A549 treated with CORT108297 at 1 μM for 4 hours (cell line): ENCODE measurements around the gene SYT2. TPM values are rescaled to one million over a fixed set of nuclear protein-coding genes. Genes with fewer than 3 reads are reported as not detected.

ENCODE experiments used
- total RNA-seq: library from RNA; stranded (reverse); fragments of 200-300 nt; extraction: Qiagen RNA extraction; gene quantifications from 5 replicates; pipeline ENCODE4 v1.2.3, GENCODE V29; 2022

The SYT2 gene
- 0.01 to 0.04 TPM (median 0.03 TPM) in 5 replicates for total RNA-seq

DNA sequence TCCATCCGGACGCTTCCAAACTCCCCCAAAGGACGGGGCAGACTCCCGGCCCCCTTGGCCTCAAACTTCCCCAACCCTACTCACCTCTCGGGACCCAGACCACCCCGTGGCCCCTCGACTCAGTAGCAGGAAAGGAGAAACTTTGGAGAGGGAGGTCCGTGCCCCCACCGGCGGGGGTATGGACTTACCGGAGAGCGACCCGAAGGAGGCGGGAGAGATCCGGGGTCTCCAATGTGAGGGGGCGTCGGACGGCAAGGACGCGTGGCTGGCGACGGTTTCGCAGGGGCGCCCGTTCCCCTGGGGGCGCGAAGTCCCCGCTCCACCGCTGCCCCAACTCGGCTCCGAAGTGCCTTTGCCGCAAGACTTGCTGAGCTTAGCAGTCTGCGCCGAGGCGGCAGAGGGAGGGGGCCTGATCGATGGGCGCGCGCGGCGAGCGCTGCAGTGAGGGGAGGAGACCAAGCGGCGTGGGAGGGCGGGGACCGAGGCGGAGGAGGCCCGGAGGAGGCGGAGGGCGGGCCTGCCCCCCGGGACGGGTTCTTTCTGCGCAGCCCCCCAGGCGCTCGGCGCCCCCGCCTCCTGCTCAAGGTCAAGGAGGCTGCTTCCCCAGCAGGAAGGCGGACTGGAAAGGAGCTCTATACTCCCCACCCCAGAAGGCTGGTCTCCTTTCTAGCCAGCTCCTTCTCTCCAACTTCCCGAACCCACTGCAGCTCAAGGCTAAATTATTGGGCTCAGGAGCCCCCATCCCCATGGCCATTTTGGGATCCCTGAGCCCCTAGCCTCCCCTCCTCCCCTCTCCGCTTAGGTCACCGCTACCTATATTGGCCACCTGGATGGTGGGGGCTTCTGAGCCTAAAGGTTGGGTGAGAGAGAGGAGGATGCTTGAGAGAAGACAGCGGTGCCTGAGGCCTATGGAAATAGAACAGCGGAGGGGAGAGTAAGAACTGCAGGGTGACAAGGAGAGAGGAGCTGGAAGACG, at the start of gene SYT2:
SYT2 (minus strand) TSS at position 385 of the 976 bp plus-strand sequence. CDS start 104,682 bp downstream, outside the sequence.

Other genes starting within 250 kb of the SYT2 start
- gene KDM5B, start 98.0 kb upstream of the SYT2 start, total RNA-seq: 13.9 to 17.4 TPM (median 16.7 TPM) in 5 replicates
- 2.8 to 4.8 TPM (median 3.7 TPM) in 5 replicates for gene PCAT6, start 100.5 kb upstream of the SYT2 start, total RNA-seq
- gene RABIF, start 178.7 kb upstream of the SYT2 start, total RNA-seq: 14.2 to 15.7 TPM (median 14.6 TPM) in 5 replicates
- 16.4 to 18.5 TPM (median 16.9 TPM) in 5 replicates for gene KLHL12, start 216.8 kb upstream of the SYT2 start, total RNA-seq
- 59.5 to 66.6 TPM (median 63.9 TPM) in 5 replicates for gene ADIPOR1, start 247.9 kb upstream of the SYT2 start, total RNA-seq